Heart right ventricle (tissue), 16 donors: Measurements from ENCODE around the gene KRTAP2-1. TPM values are rescaled to one million over a fixed set of nuclear protein-coding genes. Genes with fewer than 3 reads are reported as not detected.

Experiments used
- ATAC-seq, 8 donors: fragments of 200-7000 bp; cut with Tn5 transposase; one replicate each; pipeline ENCODE4 v1.9.1; 2020; ENCODE audit warnings: mild to moderate bottlenecking in 8 of 8, moderate library complexity in 8 of 8, moderate number of reproducible peaks in 1 of 8
- DNase-seq, 2 donors: peaks; one replicate each; pipeline ENCODE4 v3.0.0-alpha.2; 2020
- H3K27ac ChIP-seq, 10 donors: fragments of 200-600 bp; sonication (generic) in 2 of 10; one replicate each; pipeline versions ENCODE4 v1.5.0 to v1.8.0; 2020 to 2022; ENCODE audit warnings: mild to moderate bottlenecking in 3 of 10
- H3K27me3 ChIP-seq, 7 donors: fragments of 200-600 bp; one replicate each; pipeline ENCODE4 v1.8.0; 2021 to 2022; ENCODE audit warnings: mild to moderate bottlenecking in 2 of 7
- H3K36me3 ChIP-seq, 9 donors: fragments of 200-600 bp; sonication (generic) in 1 of 9; one replicate each; pipeline versions ENCODE4 v1.5.0 to v1.8.0; 2020 to 2022; ENCODE audit warnings: mild to moderate bottlenecking in 2 of 9
- H3K4me1 ChIP-seq, 9 donors: fragments of 200-600 bp; sonication (generic) in 1 of 9; one replicate each; pipeline versions ENCODE4 v1.5.0 to v1.8.0; 2020 to 2022; ENCODE audit warnings: mild to moderate bottlenecking in 4 of 9
- H3K4me3 ChIP-seq, 10 donors: fragments of 200-600 bp; sonication (generic) in 2 of 10; one replicate each; pipeline versions ENCODE4 v1.5.0 to v1.8.0; 2020 to 2022; ENCODE audit warnings: mild to moderate bottlenecking in 7 of 10, moderate library complexity in 2 of 10
- H3K9me3 ChIP-seq, 11 donors: fragments of 200-600 bp in 10 of 11; sonication (generic) in 2 of 11; one replicate each; pipeline versions ENCODE4 v1.5.0 to v1.8.0; 2013 to 2022; ENCODE audit warnings: mild to moderate bottlenecking in 2 of 11, control low read depth in 1 of 11, moderate library complexity in 1 of 11
- WGBS, 2 donors: extraction: QIAGEN DNeasy Blood & Tissue Kit; methylation state at CpG; one replicate each; pipeline ENCODE4 v1.1.7; 2013; ENCODE audit warnings: inconsistent platforms in 1 of 2; 5-methylcytosine and 5-hydroxymethylcytosine counted together
- intact Hi-C, 10 donors: fragments of 100-400 bp; cut with DNase I; formaldehyde crosslinking; loops; one replicate each; pipeline versions ENCODE4 v1.11.1 to v1.14.2; 2022
- polyA plus RNA-seq, 2 donors: library from polyadenylated mRNA; stranded (reverse); fragments of 200-250 nt; gene quantifications; one replicate each; pipeline ENCODE4 v1.2.3, GENCODE V29; 2013
- total RNA-seq, 10 donors: library from RNA; stranded (reverse); fragmentation: NEBNext Ultra II Directional in 3 of 10; extraction: Animal tissue kit (Norgen Biotek cat#: 25700) in 3 of 10; gene quantifications; one replicate each; pipeline versions ENCODE4 v1.2.1 to v1.2.4, GENCODE V29; 2021 to 2023
- TF ChIP-seq, protein P1 (sequence below), 9 donors: fragments of 200-600 bp; sonication (generic) in 2 of 9; IDR thresholded peaks; one replicate each; pipeline versions ENCODE4 v1.5.0 to v1.8.0; 2021 to 2022; ENCODE audit warnings: antibody characterized with exemption in 9 of 9, mild to moderate bottlenecking in 5 of 9, moderate library complexity in 1 of 9
- donor health status: Arrhythmogenic right ventricular cardiomyopathy.
- donor health status: ischemic (EF 13 %, LVEDD 7.1; RV severe dilation, severe dysfunction).
- donor health status: healthy with polysubstance abuse.
- donor health status: DM: no; HTN: yes; CAD: no.
- donor health status: DM: no; HTN: no; CAD: no.
- donor health status: ischemic (EF 25% LVEDD 6.9; RV normal size, moderate dysfunction).
- donor health status: ischemic (EF 25% LVEDD 5.7; RV mildly dilated, moderate dysfunction).
- donor health status: healthy.
- donor health status: DM: yes; HTN: yes; CAD: no.
- donor health status: Ischemic cardiomyopathy.
- donor health status: ischemic (EF 35%, LVEDD 5.7; RV mildly dilated, moderate dysfunction).
- donor health status: nonischemic (EF 11% LVEDD 7.7; RV severe dilation, severe dysfunction).
- donor health status: DM: yes; HTN: yes; CAD: no.
- donor health status: PGD.
- donor health status: ischemic (EF 29% LVEDD 5.4; RV normal size, mild dysfunction).
- donor health status: nonischemic (EF 23%, LVEDD 6.1; RV moderate dilation, normal function).

Gene KRTAP2-1
- total and polyA plus RNA-seq, 12 donors: not detected

- Histone ChIP-seq H3K27ac (no peak overlapping the region), H3K36me3 (no peaks in the 10 kb centered on the region), H3K4me1 (no peaks in the 10 kb centered on the region), H3K27me3 (peaks cover 0 to 60% (median 33%) of the 10 kb centered on the region in 7 donors), H3K4me3 (no peak overlapping the region), H3K9me3 (peaks cover 0 to 3% (median 0%) of the 10 kb centered on the region in 11 donors)
- TF ChIP-seq, protein P1, sequence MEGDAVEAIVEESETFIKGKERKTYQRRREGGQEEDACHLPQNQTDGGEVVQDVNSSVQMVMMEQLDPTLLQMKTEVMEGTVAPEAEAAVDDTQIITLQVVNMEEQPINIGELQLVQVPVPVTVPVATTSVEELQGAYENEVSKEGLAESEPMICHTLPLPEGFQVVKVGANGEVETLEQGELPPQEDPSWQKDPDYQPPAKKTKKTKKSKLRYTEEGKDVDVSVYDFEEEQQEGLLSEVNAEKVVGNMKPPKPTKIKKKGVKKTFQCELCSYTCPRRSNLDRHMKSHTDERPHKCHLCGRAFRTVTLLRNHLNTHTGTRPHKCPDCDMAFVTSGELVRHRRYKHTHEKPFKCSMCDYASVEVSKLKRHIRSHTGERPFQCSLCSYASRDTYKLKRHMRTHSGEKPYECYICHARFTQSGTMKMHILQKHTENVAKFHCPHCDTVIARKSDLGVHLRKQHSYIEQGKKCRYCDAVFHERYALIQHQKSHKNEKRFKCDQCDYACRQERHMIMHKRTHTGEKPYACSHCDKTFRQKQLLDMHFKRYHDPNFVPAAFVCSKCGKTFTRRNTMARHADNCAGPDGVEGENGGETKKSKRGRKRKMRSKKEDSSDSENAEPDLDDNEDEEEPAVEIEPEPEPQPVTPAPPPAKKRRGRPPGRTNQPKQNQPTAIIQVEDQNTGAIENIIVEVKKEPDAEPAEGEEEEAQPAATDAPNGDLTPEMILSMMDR (IDR thresholded peaks at IDR 0.05): no peak
- ATAC-seq (no peak), DNase-seq (no peak)
- WGBS, 2 donors: 84 to 86% methylated on average over 4 of the region's 4 CpGs
- intact Hi-C loops: no loop called here
Measured at GRCh38 chr17:40996829-40997228, 50.3 kb downstream of the KRTAP2-1 start.

Other genes starting within 250 kb of the KRTAP2-1 start
Only the 30 nearest of the 37 such genes appear.
- not detected for gene KRT12, start 180.1 kb downstream of the KRTAP2-1 start, total RNA-seq
- gene KRT12, start 180.1 kb downstream of the KRTAP2-1 start, polyA plus RNA-seq: not detected
- not detected for gene KRT20, start 162.1 kb downstream of the KRTAP2-1 start, total RNA-seq
- not detected for gene KRT20, start 162.1 kb downstream of the KRTAP2-1 start, polyA plus RNA-seq
- under 1 TPM in 3 of 10 donors, not detected in 7; 0.19 to 0.25 (median 0.23) TPM for gene KRT23, start 109.7 kb downstream of the KRTAP2-1 start, total RNA-seq
- under 1 TPM in 1 of 2 donors, not detected in 1; 0.01 TPM for gene KRT23, start 109.7 kb downstream of the KRTAP2-1 start, polyA plus RNA-seq
- not detected for gene KRT39, start 80.4 kb downstream of the KRTAP2-1 start, total RNA-seq
- not detected for gene KRT39, start 80.4 kb downstream of the KRTAP2-1 start, polyA plus RNA-seq
- not detected for gene KRT40, start 63.0 kb downstream of the KRTAP2-1 start, total RNA-seq
- not detected for gene KRT40, start 63.0 kb downstream of the KRTAP2-1 start, polyA plus RNA-seq
- gene KRTAP3-3, start 53.2 kb downstream of the KRTAP2-1 start, total RNA-seq: not detected
- gene KRTAP3-3, start 53.2 kb downstream of the KRTAP2-1 start, polyA plus RNA-seq: not detected
- gene KRTAP3-2, start 47.4 kb downstream of the KRTAP2-1 start, total RNA-seq: not detected
- gene KRTAP3-2, start 47.4 kb downstream of the KRTAP2-1 start, polyA plus RNA-seq: not detected
- not detected for gene KRTAP3-1, start 38.2 kb downstream of the KRTAP2-1 start, total RNA-seq
- not detected for gene KRTAP3-1, start 38.2 kb downstream of the KRTAP2-1 start, polyA plus RNA-seq
- gene KRTAP1-5, start 20.1 kb downstream of the KRTAP2-1 start, total RNA-seq: not detected
- gene KRTAP1-5, start 20.1 kb downstream of the KRTAP2-1 start, polyA plus RNA-seq: not detected
- gene KRTAP1-4, start 17.1 kb downstream of the KRTAP2-1 start, total RNA-seq: not detected
- gene KRTAP1-4, start 17.1 kb downstream of the KRTAP2-1 start, polyA plus RNA-seq: not detected
- gene KRTAP1-3, start 12.4 kb downstream of the KRTAP2-1 start, total RNA-seq: not detected
- gene KRTAP1-3, start 12.4 kb downstream of the KRTAP2-1 start, polyA plus RNA-seq: not detected
- not detected for gene KRTAP1-1, start 5.9 kb downstream of the KRTAP2-1 start, total RNA-seq
- gene KRTAP1-1, start 5.9 kb downstream of the KRTAP2-1 start, polyA plus RNA-seq: not detected
- not detected for gene KRTAP2-2, start 7.9 kb upstream of the KRTAP2-1 start, total RNA-seq
- gene KRTAP2-2, start 7.9 kb upstream of the KRTAP2-1 start, polyA plus RNA-seq: not detected
- gene KRTAP2-3, start 12.8 kb upstream of the KRTAP2-1 start, total RNA-seq: not detected
- not detected for gene KRTAP2-3, start 12.8 kb upstream of the KRTAP2-1 start, polyA plus RNA-seq
- not detected for gene KRTAP2-4, start 18.6 kb upstream of the KRTAP2-1 start, total RNA-seq
- not detected for gene KRTAP2-4, start 18.6 kb upstream of the KRTAP2-1 start, polyA plus RNA-seq
- gene KRTAP4-7, start 36.8 kb upstream of the KRTAP2-1 start, total RNA-seq: not detected
- not detected for gene KRTAP4-7, start 36.8 kb upstream of the KRTAP2-1 start, polyA plus RNA-seq
- gene KRTAP4-8, start 50.8 kb upstream of the KRTAP2-1 start, total RNA-seq: not detected
- not detected for gene KRTAP4-8, start 50.8 kb upstream of the KRTAP2-1 start, polyA plus RNA-seq
- gene KRTAP4-16, start 54.9 kb upstream of the KRTAP2-1 start, total RNA-seq: not detected
- not detected for gene KRTAP4-16, start 54.9 kb upstream of the KRTAP2-1 start, polyA plus RNA-seq
- not detected for gene KRTAP4-9, start 58.1 kb upstream of the KRTAP2-1 start, total RNA-seq
- gene KRTAP4-9, start 58.1 kb upstream of the KRTAP2-1 start, polyA plus RNA-seq: not detected
- not detected for gene KRTAP4-11, start 71.1 kb upstream of the KRTAP2-1 start, total RNA-seq
- not detected for gene KRTAP4-11, start 71.1 kb upstream of the KRTAP2-1 start, polyA plus RNA-seq
- not detected for gene KRTAP4-12, start 76.9 kb upstream of the KRTAP2-1 start, total RNA-seq
- gene KRTAP4-12, start 76.9 kb upstream of the KRTAP2-1 start, polyA plus RNA-seq: not detected
- not detected for gene KRTAP4-6, start 93.2 kb upstream of the KRTAP2-1 start, total RNA-seq
- gene KRTAP4-6, start 93.2 kb upstream of the KRTAP2-1 start, polyA plus RNA-seq: not detected
- not detected for gene KRTAP4-5, start 102.5 kb upstream of the KRTAP2-1 start, total RNA-seq
- not detected for gene KRTAP4-5, start 102.5 kb upstream of the KRTAP2-1 start, polyA plus RNA-seq
- not detected for gene KRTAP4-4, start 113.4 kb upstream of the KRTAP2-1 start, total RNA-seq
- gene KRTAP4-4, start 113.4 kb upstream of the KRTAP2-1 start, polyA plus RNA-seq: not detected
- gene KRTAP4-3, start 120.9 kb upstream of the KRTAP2-1 start, total RNA-seq: not detected
- not detected for gene KRTAP4-3, start 120.9 kb upstream of the KRTAP2-1 start, polyA plus RNA-seq
- gene KRTAP4-2, start 130.9 kb upstream of the KRTAP2-1 start, total RNA-seq: not detected
- not detected for gene KRTAP4-2, start 130.9 kb upstream of the KRTAP2-1 start, polyA plus RNA-seq
- gene KRTAP4-1, start 137.6 kb upstream of the KRTAP2-1 start, total RNA-seq: not detected
- gene KRTAP4-1, start 137.6 kb upstream of the KRTAP2-1 start, polyA plus RNA-seq: not detected
- gene KRTAP9-1, start 142.6 kb upstream of the KRTAP2-1 start, total RNA-seq: not detected
- not detected for gene KRTAP9-1, start 142.6 kb upstream of the KRTAP2-1 start, polyA plus RNA-seq
- not detected for gene KRTAP9-2, start 179.3 kb upstream of the KRTAP2-1 start, total RNA-seq
- not detected for gene KRTAP9-2, start 179.3 kb upstream of the KRTAP2-1 start, polyA plus RNA-seq
- not detected for gene KRTAP9-3, start 185.1 kb upstream of the KRTAP2-1 start, total RNA-seq
- not detected for gene KRTAP9-3, start 185.1 kb upstream of the KRTAP2-1 start, polyA plus RNA-seq